Measurements from ENCODE around the gene UBN1. TPM values are rescaled to one million over a fixed set of nuclear protein-coding genes. Genes with fewer than 3 reads are reported as not detected.

UBN1 gene
- total RNA-seq, 1 experiment from 2014 or later = 33.3 TPM

DNA sequence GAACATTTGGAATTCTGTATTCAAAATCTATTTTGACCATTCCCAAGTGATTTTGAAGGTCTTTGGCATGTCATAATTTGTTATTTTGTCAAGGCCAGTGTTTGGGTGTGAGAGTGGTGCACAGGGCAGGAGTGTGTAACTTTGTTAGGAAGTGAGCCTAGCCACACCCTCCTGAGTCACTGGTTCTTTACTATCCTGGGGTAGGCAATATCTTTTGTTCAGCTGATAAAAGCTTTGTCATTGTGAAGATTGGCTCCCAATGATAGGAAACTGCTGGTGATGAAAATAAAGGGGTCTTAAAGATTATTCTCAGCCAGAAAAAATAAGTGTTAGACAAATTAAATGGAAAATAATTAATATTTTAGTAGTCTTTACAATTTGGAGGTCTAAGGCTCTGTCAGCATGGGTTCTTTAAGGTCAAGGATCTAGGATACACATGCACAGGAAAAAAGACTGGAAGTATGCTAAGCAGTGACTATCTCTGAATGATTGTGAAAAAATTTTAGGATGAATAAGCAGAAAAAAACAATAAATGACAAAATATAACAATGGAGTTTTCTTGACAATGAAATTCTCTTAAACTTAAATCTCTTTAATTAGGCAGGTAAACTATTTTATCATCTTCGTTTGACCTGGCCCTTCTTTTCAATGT, 5.1 kb downstream of the UBN1 start:
- H3K4me3 Mint-ChIP-seq (ENCODE audit: unreplicated experiment) = no peak overlapping the region
- TF ChIP-seq, protein P1, sequence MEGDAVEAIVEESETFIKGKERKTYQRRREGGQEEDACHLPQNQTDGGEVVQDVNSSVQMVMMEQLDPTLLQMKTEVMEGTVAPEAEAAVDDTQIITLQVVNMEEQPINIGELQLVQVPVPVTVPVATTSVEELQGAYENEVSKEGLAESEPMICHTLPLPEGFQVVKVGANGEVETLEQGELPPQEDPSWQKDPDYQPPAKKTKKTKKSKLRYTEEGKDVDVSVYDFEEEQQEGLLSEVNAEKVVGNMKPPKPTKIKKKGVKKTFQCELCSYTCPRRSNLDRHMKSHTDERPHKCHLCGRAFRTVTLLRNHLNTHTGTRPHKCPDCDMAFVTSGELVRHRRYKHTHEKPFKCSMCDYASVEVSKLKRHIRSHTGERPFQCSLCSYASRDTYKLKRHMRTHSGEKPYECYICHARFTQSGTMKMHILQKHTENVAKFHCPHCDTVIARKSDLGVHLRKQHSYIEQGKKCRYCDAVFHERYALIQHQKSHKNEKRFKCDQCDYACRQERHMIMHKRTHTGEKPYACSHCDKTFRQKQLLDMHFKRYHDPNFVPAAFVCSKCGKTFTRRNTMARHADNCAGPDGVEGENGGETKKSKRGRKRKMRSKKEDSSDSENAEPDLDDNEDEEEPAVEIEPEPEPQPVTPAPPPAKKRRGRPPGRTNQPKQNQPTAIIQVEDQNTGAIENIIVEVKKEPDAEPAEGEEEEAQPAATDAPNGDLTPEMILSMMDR (IDR thresholded peaks at IDR 0.05; ENCODE audit: unreplicated experiment) = no peak
- peaks cover 56% of the 10 kb centered on the region for H3K36me3 Mint-ChIP-seq (ENCODE audit: insufficient read depth, unreplicated experiment)
- peaks cover 26% of the 10 kb centered on the region for H3K4me1 Mint-ChIP-seq (ENCODE audit: insufficient read depth, unreplicated experiment)
- no peaks in the 10 kb centered on the region for H3K9me3 Mint-ChIP-seq (ENCODE audit: unreplicated experiment)
- peak; percentile 40 for DNase-seq (ENCODE audit: unreplicated experiment)
- H3K27ac Mint-ChIP-seq (ENCODE audit: low read depth, unreplicated experiment) = peak overlapping the region; percentile 79
- ChIA-PET CTCF (interaction anchor here (0.6 to 1.0 kb wide), 2 partner anchors 21 to 104 kb away, joined by 5 read pairs; no protein-coding TSS in a partner anchor), POLR2A (interaction anchor here (0.6 to 1.2 kb wide), 2 partner anchors 50 to 103 kb away, joined by 3 to 4 read pairs; partner anchors contain the start of gene ROGDI)
- BruUV-seq (replicated peaks) = no TSS peak
- intact Hi-C loops (cut with micrococcal nuclease) = no loop called here
- no peaks in the 10 kb centered on the region for H3K27me3 Mint-ChIP-seq (ENCODE audit: insufficient read depth, unreplicated experiment)

DNA sequence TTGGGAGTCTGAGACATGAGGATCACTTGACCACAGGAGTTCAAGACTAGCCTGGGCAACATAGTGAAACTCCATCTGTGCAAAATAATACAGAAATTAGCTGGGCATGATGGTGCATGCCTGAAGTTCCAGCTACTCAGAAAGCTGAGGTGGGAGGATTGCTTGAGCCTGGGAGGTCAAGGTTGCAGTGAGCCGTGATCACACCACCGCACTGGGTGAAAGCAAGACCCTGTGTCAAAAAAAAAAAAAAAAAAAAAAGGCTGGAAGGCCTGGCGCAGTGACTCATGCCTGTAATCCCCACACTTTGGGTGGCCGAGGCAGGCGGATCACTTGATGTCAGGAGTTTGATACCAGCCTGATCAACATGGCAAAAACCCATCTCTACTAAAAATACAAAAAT, 8.1 kb downstream of the UBN1 start:
- no TSS peak for BruUV-seq (replicated peaks)
- Mint-ChIP-seq H3K4me1 (ENCODE audit: insufficient read depth, unreplicated experiment) (peaks cover 24% of the 10 kb centered on the region), H3K4me3 (ENCODE audit: unreplicated experiment) (no peak overlapping the region), H3K27me3 (ENCODE audit: insufficient read depth, unreplicated experiment) (no peaks in the 10 kb centered on the region), H3K27ac (ENCODE audit: low read depth, unreplicated experiment) (no peak overlapping the region), H3K9me3 (ENCODE audit: unreplicated experiment) (no peaks in the 10 kb centered on the region), H3K36me3 (ENCODE audit: insufficient read depth, unreplicated experiment) (peaks cover 84% of the 10 kb centered on the region)
- TF ChIP-seq, protein P1 (IDR thresholded peaks at IDR 0.05; ENCODE audit: unreplicated experiment) = no peak
- intact Hi-C loops (cut with micrococcal nuclease) = no loop called here
- DNase-seq (ENCODE audit: unreplicated experiment) = no peak
- ChIA-PET POLR2A (no interaction called here), CTCF (interaction anchor here (0.7 kb wide), 1 partner anchor 80 kb away, joined by 3 read pairs; no protein-coding TSS in a partner anchor)

DNA sequence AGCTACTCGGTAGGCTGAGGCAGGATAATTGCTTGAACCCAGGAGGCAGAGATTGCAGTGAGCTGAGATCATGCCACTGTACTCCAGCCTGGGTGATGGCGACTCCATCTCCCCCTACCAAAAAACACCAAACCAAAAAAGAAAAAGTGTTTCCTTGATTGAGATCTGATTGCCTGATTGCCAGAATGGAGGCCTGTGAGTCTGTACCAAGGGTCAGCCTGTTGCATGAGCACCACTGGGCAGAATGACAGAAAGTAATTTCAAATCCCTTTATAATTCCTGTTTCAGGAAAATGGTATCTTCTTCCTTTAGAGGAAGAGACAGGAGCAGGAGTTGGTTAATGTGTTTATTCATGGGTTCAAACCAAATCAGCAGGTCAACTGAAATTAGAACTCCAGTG, 8.5 kb downstream of the UBN1 start:
- H3K27ac Mint-ChIP-seq (ENCODE audit: low read depth, unreplicated experiment) = no peak overlapping the region
- BruUV-seq (replicated peaks) = no TSS peak
- H3K27me3 Mint-ChIP-seq (ENCODE audit: insufficient read depth, unreplicated experiment) = no peaks in the 10 kb centered on the region
- no peaks in the 10 kb centered on the region for H3K9me3 Mint-ChIP-seq (ENCODE audit: unreplicated experiment)
- ChIA-PET CTCF (interaction anchor here (0.7 kb wide), 1 partner anchor 80 kb away, joined by 3 read pairs; no protein-coding TSS in a partner anchor), POLR2A (no interaction called here)
- no peak for DNase-seq (ENCODE audit: unreplicated experiment)
- peaks cover 23% of the 10 kb centered on the region for H3K4me1 Mint-ChIP-seq (ENCODE audit: insufficient read depth, unreplicated experiment)
- H3K36me3 Mint-ChIP-seq (ENCODE audit: insufficient read depth, unreplicated experiment) = peaks cover 89% of the 10 kb centered on the region
- TF ChIP-seq, protein P1 (IDR thresholded peaks at IDR 0.05; ENCODE audit: unreplicated experiment) = no peak
- intact Hi-C loops (cut with micrococcal nuclease) = no loop called here
- no peak overlapping the region for H3K4me3 Mint-ChIP-seq (ENCODE audit: unreplicated experiment)

DNA sequence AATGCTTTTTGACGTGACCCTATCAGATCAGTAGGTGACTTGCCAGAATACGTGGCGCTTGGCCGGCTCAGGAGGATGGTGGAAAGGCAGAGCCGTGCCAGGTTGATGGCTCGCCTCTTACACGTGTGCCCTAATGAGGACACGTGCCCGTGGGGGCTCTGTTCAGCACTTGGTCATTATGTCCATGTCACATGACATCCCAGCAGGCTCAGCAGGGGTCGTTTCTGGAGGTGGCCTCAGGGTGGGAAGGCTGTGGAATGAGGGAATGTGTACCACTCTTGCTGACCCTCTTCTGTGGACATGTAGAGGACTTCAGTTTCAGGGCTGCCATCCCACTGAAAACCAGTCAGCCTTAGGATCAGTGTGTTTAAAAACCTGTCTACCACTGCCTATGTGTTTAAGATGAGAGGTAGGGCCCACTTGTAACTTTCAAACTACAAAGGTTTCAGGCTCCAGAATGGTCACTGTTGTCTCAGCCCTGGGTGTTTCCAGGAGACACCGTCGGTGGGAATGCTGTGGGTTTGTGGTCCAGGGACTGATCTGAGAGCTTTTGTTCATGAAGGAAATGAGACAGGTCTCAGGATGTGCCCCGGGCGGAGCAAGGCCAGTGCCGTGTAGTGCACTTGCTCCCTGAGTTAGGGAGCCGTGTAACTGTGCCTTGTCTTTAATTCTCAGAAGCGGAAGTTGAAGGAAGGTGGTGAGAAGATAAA, 12.1 kb downstream of the UBN1 start:
- H3K36me3 Mint-ChIP-seq (ENCODE audit: insufficient read depth, unreplicated experiment) = peaks cover 74% of the 10 kb centered on the region

More for the DNA sequence above, 12.1 kb downstream of the UBN1 start:
- BruUV-seq (replicated peaks) = no TSS peak
- no peak for DNase-seq (ENCODE audit: unreplicated experiment)
- ChIA-PET POLR2A (interaction anchor here (0.7 to 1.8 kb wide), 2 partner anchors 8 to 149 kb away, joined by 3 to 7 read pairs; no protein-coding TSS in a partner anchor), CTCF (no interaction called here)
- H3K4me1 Mint-ChIP-seq (ENCODE audit: insufficient read depth, unreplicated experiment) = peaks cover 11% of the 10 kb centered on the region
- no peaks in the 10 kb centered on the region for H3K27me3 Mint-ChIP-seq (ENCODE audit: insufficient read depth, unreplicated experiment)
- peak overlapping the region; percentile 77 for H3K27ac Mint-ChIP-seq (ENCODE audit: low read depth, unreplicated experiment)
- intact Hi-C loops (cut with micrococcal nuclease) = no loop called here
- no peak overlapping the region for H3K4me3 Mint-ChIP-seq (ENCODE audit: unreplicated experiment)
- TF ChIP-seq, protein P1 (IDR thresholded peaks at IDR 0.05; ENCODE audit: unreplicated experiment) = no peak
- no peaks in the 10 kb centered on the region for H3K9me3 Mint-ChIP-seq (ENCODE audit: unreplicated experiment)

All from MCF 10A (cell line).